ENCODE data around the gene EFL1.

EFL1 gene

GRCh38 chr15:82159922-82160321 is 102.6 kb downstream of the EFL1 start:
- no peak for DNase-seq (ENCODE audit: low read depth)

GRCh38 chr15:82158811-82159210 is 103.7 kb downstream of the EFL1 start:
- DNase-seq (ENCODE audit: low read depth): no peak

- DNase-seq (ENCODE audit: low read depth): no peak
Measured at GRCh38 chr15:82150645-82151044, 111.9 kb downstream of the EFL1 start.

GRCh38 chr15:82146990-82147461 is 115.5 kb downstream of the EFL1 start:
- DNase-seq (ENCODE audit: low read depth): no peak

- no peak for DNase-seq (ENCODE audit: low read depth)
Measured at GRCh38 chr15:82146576-82146975, 116.0 kb downstream of the EFL1 start.

GRCh38 chr15:82143390-82144385 is 118.8 kb downstream of the EFL1 start:
- no peak for DNase-seq (ENCODE audit: low read depth)

GRCh38 chr15:82140886-82141285 is 121.6 kb downstream of the EFL1 start:
- no peak for DNase-seq (ENCODE audit: low read depth)

GRCh38 chr15:82139823-82140268 is 122.7 kb downstream of the EFL1 start:
- no peak for DNase-seq (ENCODE audit: low read depth)

GRCh38 chr15:82138306-82138705 is 124.2 kb downstream of the EFL1 start:
- DNase-seq (ENCODE audit: low read depth): no peak

GRCh38 chr15:82137261-82137660 is 125.3 kb downstream of the EFL1 start:
- DNase-seq (ENCODE audit: low read depth): no peak

- DNase-seq (ENCODE audit: low read depth): no peak
Measured at GRCh38 chr15:82136120-82136519, 126.4 kb downstream of the EFL1 start.

- no peak for DNase-seq (ENCODE audit: low read depth)
Measured at GRCh38 chr15:82135638-82136037, 126.9 kb downstream of the EFL1 start.

- no peak for DNase-seq (ENCODE audit: low read depth)
Measured at GRCh38 chr15:82134461-82134860, 128.1 kb downstream of the EFL1 start.

GRCh38 chr15:82133251-82133650 is 129.3 kb downstream of the EFL1 start:
- no peak for DNase-seq (ENCODE audit: low read depth)

- no peak for DNase-seq (ENCODE audit: low read depth)
Measured at GRCh38 chr15:82132742-82133141, 129.8 kb downstream of the EFL1 start.

- no peak for DNase-seq (ENCODE audit: low read depth)
Measured at GRCh38 chr15:82132096-82132495, 130.4 kb downstream of the EFL1 start.

GRCh38 chr15:82130248-82130647 is 132.3 kb downstream of the EFL1 start:
- DNase-seq (ENCODE audit: low read depth): no peak

GRCh38 chr15:82129761-82130160 is 132.8 kb downstream of the EFL1 start:
- DNase-seq (ENCODE audit: low read depth): no peak

GRCh38 chr15:82129149-82129692 is 133.3 kb downstream of the EFL1 start:
- DNase-seq (ENCODE audit: low read depth): no peak

- DNase-seq (ENCODE audit: low read depth): no peak
Measured at GRCh38 chr15:82128401-82129148, 134.0 kb downstream of the EFL1 start.

- DNase-seq (ENCODE audit: low read depth): no peak
Measured at GRCh38 chr15:82127581-82127980, 135.0 kb downstream of the EFL1 start.

- no peak for DNase-seq (ENCODE audit: low read depth)
Measured at GRCh38 chr15:82126346-82126745, 136.2 kb downstream of the EFL1 start.
